IPS DF 4.7 (cell line): ENCODE results near the gene GASK1A.

Experiments
- DNase-seq: peaks from one replicate; pipeline ENCODE4 v3.0.0-alpha.2; 2013; ENCODE audit warnings: low spot score; ENCODE audit errors: extremely low read depth

The GASK1A gene

DNA sequence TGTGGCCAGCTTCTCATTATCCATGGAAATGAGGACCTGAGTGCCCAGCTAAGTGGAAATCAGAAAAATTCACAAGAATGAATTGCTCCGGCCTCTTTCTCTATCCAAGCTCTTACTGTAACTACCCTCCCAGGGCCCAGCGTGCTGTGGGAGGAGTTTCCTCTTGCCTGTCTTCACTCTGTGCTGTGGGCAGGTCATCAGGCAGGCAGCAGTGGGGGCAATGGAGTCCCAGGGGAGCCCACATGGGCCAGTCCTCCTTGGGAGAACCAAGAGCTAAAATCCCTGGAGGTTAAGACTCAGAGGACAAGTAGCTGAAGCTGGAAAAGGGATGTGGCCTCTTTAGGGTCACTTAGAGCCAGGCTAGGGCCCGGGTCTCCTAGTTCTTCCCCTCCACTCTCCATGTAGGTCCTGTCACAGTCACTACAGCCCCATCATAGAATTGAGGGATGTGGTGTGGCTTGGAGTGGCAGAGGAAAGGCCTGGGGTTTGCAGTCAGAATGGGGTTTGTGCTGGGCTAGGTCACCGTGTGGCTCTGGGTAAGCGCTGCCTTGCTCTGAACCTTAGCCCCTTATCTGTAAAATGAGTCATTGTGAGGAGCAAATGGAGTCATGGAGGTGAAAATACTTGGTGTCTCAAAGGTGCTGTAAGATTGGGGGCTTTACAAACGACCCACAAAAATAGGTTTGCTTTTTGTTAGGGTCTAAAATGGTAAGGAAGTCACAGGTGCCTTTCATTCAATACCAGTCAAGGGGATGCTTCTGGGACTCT is 3.7 kb downstream of the GASK1A start:
- no peak for DNase-seq

DNA sequence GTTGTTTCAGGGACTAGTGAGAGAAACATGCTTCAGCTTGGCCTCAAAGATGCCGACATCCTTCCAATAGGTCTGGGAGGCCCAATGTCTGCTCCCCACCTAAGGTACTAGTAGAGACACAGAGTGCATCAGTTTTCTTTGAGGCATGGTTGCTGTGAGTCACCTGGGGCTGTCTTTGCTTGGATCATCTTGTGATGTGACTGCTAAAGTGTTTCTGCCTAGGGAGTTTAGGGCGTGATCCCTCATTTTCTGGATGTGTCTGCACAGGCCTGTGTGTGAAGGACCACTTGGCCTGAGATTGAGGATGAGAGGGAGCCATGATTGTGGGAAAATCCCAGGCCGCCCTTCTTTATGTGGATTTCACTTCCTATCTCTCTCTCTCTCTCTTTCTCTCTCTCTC is 4.8 kb downstream of the GASK1A start:
- no peak for DNase-seq

DNA sequence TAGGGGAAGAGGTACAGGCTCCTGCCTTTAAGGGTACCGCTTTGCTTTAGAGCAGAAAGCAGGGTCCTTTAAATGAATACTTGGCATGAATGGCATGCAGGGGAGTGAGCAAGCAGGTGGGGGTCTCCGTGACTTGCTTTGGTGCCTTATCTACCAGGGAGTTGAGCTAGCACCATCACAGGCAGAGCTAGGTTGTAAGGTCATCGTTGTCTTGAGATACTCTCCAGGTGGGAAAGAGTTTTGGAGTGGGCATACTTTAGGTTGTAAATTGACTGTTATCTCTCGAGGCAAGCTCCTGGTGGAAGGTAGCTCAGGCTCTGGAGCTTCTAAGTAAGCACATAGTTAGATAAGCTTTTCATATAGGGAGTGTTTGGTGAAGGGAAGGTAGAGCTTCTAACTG is 5.6 kb downstream of the GASK1A start:
- DNase-seq = no peak

DNA sequence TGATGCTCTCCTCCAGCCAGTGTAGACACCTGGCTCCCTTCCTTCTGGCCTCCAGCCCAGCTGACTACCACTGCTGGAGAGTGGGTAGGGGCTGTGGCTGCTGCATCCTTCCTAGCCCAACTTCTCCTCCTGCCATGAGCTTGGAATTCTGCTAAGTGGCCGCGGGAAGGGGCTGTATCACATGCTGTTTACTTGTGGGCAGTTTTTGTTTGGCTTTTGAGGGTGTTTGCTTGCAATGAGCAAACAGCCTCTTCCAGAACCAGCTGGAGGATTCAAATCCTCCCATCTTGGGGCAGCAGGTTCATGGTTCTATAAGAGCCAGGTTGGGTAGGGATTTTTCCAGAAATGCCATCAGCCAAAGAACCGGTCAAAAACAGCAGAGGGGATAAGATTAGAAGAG is 9.0 kb downstream of the GASK1A start:
- DNase-seq = no peak

- DNase-seq = no peak
Measured at GRCh38 chr3:42988566-42988965, 9.5 kb downstream of the GASK1A start.

- DNase-seq = no peak
Measured at GRCh38 chr3:42991341-42992315, 12.5 kb downstream of the GASK1A start.

DNA sequence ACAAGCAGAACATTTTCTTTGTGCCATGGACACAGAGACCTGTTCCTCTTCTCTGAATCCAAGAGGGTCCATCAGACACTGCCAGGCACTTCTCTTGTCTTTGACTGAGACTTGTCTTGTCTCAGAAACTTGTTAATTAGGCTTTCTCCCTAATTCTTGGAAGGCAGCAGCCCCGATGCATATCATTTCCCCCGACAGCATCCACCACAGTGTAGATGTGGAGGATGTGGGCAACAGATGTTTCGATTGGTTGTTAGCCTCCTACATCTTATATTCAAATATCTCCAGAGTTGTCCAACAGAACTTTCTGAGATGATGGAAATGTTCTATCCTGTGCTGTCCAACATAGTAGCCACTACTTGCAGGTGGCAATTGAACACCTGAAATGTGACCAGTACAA is 15.5 kb downstream of the GASK1A start:
- no peak for DNase-seq

- no peak for DNase-seq
Measured at GRCh38 chr3:42996021-42996420, 16.9 kb downstream of the GASK1A start.

DNA sequence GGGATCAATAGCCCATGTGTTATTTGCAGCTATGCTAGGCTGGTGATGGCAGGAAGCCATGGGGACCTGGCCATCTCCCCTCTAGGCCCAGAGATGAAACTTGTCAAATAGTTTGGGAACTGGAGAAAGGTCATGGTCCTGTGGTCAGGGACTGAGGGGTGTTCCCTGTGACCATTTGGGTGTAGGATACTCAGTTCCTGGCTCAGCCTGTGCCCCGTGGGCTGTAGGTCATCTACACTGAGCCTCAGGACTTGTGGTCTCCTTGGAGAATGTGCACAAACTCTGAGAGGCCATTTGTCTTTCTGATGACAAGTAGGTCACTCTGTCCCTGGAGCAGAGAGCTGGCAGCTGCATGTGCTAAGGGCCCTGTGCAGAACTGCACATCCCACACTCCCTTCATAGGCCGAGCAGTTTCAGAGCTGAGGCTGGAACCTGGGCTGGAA is 17.5 kb downstream of the GASK1A start:
- DNase-seq = no peak

GRCh38 chr3:42999212-42999611 is 20.1 kb downstream of the GASK1A start:
- no peak for DNase-seq

GRCh38 chr3:42999632-43000031 is 20.5 kb downstream of the GASK1A start:
- DNase-seq = no peak

GRCh38 chr3:43000387-43000786 is 21.3 kb downstream of the GASK1A start:
- DNase-seq = no peak

GRCh38 chr3:43001094-43001553 is 22.0 kb downstream of the GASK1A start:
- DNase-seq = no peak

- DNase-seq = no peak
Measured at GRCh38 chr3:43001556-43002121, 22.5 kb downstream of the GASK1A start.

GRCh38 chr3:43004282-43004681 is 25.2 kb downstream of the GASK1A start:
- no peak for DNase-seq

DNA sequence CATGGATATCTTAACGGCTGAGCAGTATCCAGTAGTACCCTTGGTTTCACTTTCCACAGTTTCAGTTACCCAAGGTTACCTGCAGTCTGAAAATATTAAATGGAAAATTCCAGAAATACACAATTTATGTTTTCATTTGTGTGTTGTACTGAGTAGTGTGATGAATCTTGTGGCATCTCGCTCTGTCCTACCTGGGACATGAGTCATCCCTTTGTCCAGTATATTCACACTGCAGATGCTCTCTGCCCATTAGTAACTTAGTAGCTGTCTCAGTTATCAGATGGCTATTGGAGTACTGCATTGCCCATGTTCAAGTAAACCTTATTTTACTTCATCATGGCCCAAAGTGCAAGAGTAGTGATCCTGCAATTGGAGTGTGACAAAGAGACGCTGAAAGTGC is 26.1 kb downstream of the GASK1A start:
- no peak for DNase-seq

DNA sequence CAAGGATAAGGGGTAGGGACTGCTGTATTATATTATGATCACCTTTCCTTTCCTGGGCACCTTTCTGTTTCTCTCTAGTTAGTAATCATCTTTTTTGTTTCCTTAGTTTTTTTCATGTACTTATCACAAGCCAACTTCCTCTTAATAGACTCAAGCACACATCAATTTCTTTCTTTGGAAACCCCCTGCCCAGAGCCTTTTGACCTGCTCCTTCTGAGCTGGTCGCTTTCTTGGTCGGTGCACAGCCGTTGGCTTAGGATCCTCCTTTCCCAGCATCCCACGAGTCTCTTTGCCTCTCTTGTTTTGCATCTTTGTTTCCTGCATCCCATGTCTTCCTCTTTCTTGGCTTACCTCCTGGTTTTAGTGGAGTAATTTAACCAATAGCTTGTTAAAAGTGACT is 26.9 kb downstream of the GASK1A start:
- no peak for DNase-seq

DNA sequence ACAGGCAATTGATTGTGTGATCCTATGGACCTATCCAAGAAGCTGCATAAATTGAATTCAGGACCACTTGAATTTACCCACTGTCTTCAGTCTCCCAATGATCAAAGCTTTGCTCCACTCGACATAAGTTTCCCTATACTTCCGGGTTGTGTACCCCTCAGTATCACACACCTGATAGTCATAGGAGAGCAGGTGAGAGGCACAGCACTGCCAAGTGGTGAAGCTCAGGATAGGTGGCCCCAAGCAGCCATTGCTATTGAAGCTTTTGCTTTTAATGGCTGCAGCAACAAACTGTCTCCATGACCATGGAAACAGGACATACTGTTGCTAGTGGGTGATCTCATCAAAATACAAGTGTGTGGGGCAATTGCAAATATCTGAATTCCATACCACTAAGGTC is 27.7 kb downstream of the GASK1A start:
- no peak for DNase-seq

GRCh38 chr3:43009547-43009946 is 30.4 kb downstream of the GASK1A start:
- no peak for DNase-seq

DNA sequence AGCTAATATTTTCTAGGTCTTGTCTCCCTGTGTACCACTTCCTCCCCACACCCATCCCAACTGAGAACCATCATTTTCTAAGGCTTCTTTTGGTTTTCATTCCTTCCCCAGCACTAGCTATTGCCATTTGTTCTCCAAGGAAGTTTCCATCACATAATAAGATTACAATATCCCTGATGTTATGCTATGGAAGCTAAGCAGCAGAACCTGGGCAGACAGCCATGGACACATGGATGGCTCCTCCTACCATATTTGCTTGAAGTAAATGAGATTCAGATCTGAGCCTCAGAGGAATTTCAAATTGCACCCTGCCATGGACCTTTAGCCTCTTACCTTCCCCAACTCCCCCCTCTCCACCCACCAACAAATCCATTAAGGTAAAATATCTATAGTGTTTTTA is 31.5 kb downstream of the GASK1A start:
- DNase-seq = no peak

GRCh38 chr3:43011638-43012037 is 32.5 kb downstream of the GASK1A start:
- DNase-seq = no peak

- no peak for DNase-seq
Measured at GRCh38 chr3:43012174-43012573, 33.1 kb downstream of the GASK1A start.
